ENCODE results near the gene GAS2L1.

- TF ChIP-seq POLR2A (IDR thresholded peaks at IDR 0.05; ENCODE audit: low read depth, low read length) (no peak), POLR2AphosphoS5 (IDR thresholded peaks at IDR 0.05; ENCODE audit: low read depth, low read length) (no peak)
Observed at GRCh38 chr22:29332886-29333496, 26.5 kb downstream of the GAS2L1 start.

Data from GM12891 (cell line).